ENCODE data around the gene ZNF74. TPM values are rescaled to one million over a fixed set of nuclear protein-coding genes. Genes with fewer than 3 reads are reported as not detected.

The ZNF74 gene
- total RNA-seq, 1 donor from 2014 or later: 19.4 TPM

GRCh38 chr22:20388200-20388599, 5.8 kb upstream of the ZNF74 start:
- Histone ChIP-seq H2AFZ (replicated peaks) (no peak overlapping the region), H3K27ac (no peak overlapping the region), H3K36me3 (no peaks in the 10 kb centered on the region), H3K9ac (no peak overlapping the region), H3K27me3 (peaks cover 7% of the 10 kb centered on the region), H3K9me3 (ENCODE audit: low read depth) (no peaks in the 10 kb centered on the region), H3K4me3 (no peak overlapping the region), H4K20me1 (ENCODE audit: low read depth) (no peaks in the 10 kb centered on the region), H3F3A (ENCODE audit: low read depth) (no peaks in the 10 kb centered on the region), H3K4me2 (no peak overlapping the region), H3K4me1 (no peaks in the 10 kb centered on the region), H3K79me2 (ENCODE audit: low read depth) (no peaks in the 10 kb centered on the region)
- H3K36me3 Mint-ChIP-seq: no peaks in the 10 kb centered on the region
- no peak overlapping the region for H3K27ac Mint-ChIP-seq
- no peak overlapping the region for H3K4me3 Mint-ChIP-seq
- H3K4me1 Mint-ChIP-seq: no peaks in the 10 kb centered on the region
- TF ChIP-seq EZH2 (IDR thresholded peaks at IDR 0.05) (no peak), EZH2phosphoT487 (IDR thresholded peaks at IDR 0.05) (no peak), CTCF (IDR thresholded peaks at IDR 0.05) (no peak)
- DNase-seq (ENCODE audit: low spot score): no peak
- peaks cover 10% of the 10 kb centered on the region for H3K27me3 Mint-ChIP-seq (ENCODE audit: insufficient read depth, low read depth)
- H3K9me3 Mint-ChIP-seq: no peaks in the 10 kb centered on the region

GRCh38 chr22:20389288-20389687, 4.7 kb upstream of the ZNF74 start:
- no peak overlapping the region for H3K9ac ChIP-seq
- H3K4me2 ChIP-seq: no peak overlapping the region
- no peaks in the 10 kb centered on the region for H3K4me1 ChIP-seq
- no peak overlapping the region for H3K27ac ChIP-seq
- Mint-ChIP-seq H3K4me3 (no peak overlapping the region), H3K4me1 (peaks cover 3% of the 10 kb centered on the region), H3K9me3 (no peaks in the 10 kb centered on the region), H3K27me3 (ENCODE audit: insufficient read depth, low read depth) (peaks cover 10% of the 10 kb centered on the region), H3K27ac (no peak overlapping the region), H3K36me3 (no peaks in the 10 kb centered on the region)
- DNase-seq (ENCODE audit: low spot score): no peak
- H4K20me1 ChIP-seq (ENCODE audit: low read depth): no peaks in the 10 kb centered on the region
- H3K27me3 ChIP-seq: peaks cover 7% of the 10 kb centered on the region
- no peaks in the 10 kb centered on the region for H3K79me2 ChIP-seq (ENCODE audit: low read depth)
- H2AFZ ChIP-seq (replicated peaks): no peak overlapping the region
- no peaks in the 10 kb centered on the region for H3K9me3 ChIP-seq (ENCODE audit: low read depth)
- H3F3A ChIP-seq (ENCODE audit: low read depth): no peaks in the 10 kb centered on the region
- TF ChIP-seq EZH2phosphoT487 (IDR thresholded peaks at IDR 0.05) (no peak), EZH2 (IDR thresholded peaks at IDR 0.05) (no peak), CTCF (IDR thresholded peaks at IDR 0.05) (no peak)
- H3K36me3 ChIP-seq: no peaks in the 10 kb centered on the region
- no peak overlapping the region for H3K4me3 ChIP-seq

GRCh38 chr22:20390394-20390907, 3.5 kb upstream of the ZNF74 start:
- H3K9me3 Mint-ChIP-seq: no peaks in the 10 kb centered on the region

More at GRCh38 chr22:20390394-20390907, 3.5 kb upstream of the ZNF74 start:
- Histone ChIP-seq H3K9ac (no peak overlapping the region), H3F3A (ENCODE audit: low read depth) (no peaks in the 10 kb centered on the region), H3K4me2 (no peak overlapping the region), H3K4me3 (no peak overlapping the region), H3K4me1 (peaks cover 7% of the 10 kb centered on the region), H2AFZ (replicated peaks) (no peak overlapping the region), H3K27ac (no peak overlapping the region), H3K9me3 (ENCODE audit: low read depth) (no peaks in the 10 kb centered on the region), H4K20me1 (ENCODE audit: low read depth) (peaks cover 9% of the 10 kb centered on the region), H3K79me2 (ENCODE audit: low read depth) (peaks cover 11% of the 10 kb centered on the region), H3K27me3 (peaks cover 7% of the 10 kb centered on the region), H3K36me3 (no peaks in the 10 kb centered on the region)
- peaks cover 5% of the 10 kb centered on the region for H3K36me3 Mint-ChIP-seq
- no peak overlapping the region for H3K27ac Mint-ChIP-seq
- no peak for DNase-seq (ENCODE audit: low spot score)
- H3K27me3 Mint-ChIP-seq (ENCODE audit: insufficient read depth, low read depth): peaks cover 10% of the 10 kb centered on the region
- TF ChIP-seq CTCF (IDR thresholded peaks at IDR 0.05) (no peak), EZH2 (IDR thresholded peaks at IDR 0.05) (no peak), EZH2phosphoT487 (IDR thresholded peaks at IDR 0.05) (no peak)
- peaks cover 14% of the 10 kb centered on the region for H3K4me1 Mint-ChIP-seq
- H3K4me3 Mint-ChIP-seq: no peak overlapping the region

Data from neural progenitor cell (in vitro differentiated cells).